Left cardiac atrium (tissue), 4 donors: ENCODE data around the gene EZR. TPM values are rescaled to one million over a fixed set of nuclear protein-coding genes. Genes with fewer than 3 reads are reported as not detected.
"Not testable (repeated sequence)": the region's sequence is repeated elsewhere in the genome, so short reads cannot be mapped to it uniquely, and the experiment has no call there.

Experiments
- ATAC-seq, 2 donors: fragments of 200-7000 bp; cut with Tn5 transposase; one replicate each; pipeline ENCODE4 v1.9.1; 2020; ENCODE audit warnings: mild to moderate bottlenecking in 2 of 2, moderate library complexity in 2 of 2
- DNase-seq: peaks from one replicate; pipeline ENCODE4 v3.0.0-alpha.2; 2020
- intact Hi-C, 2 donors: fragments of 100-400 bp; cut with DNase I; formaldehyde crosslinking; loops; one replicate each; pipeline versions ENCODE4 v1.14.1 to v1.15.1; 2022 to 2023
- total RNA-seq, 2 donors: library from RNA; stranded (reverse); fragmentation: NEBNext Ultra II Directional; extraction: Animal tissue kit (Norgen Biotek cat#: 25700); gene quantifications; one replicate each; pipeline ENCODE4 v1.2.1, GENCODE V29; 2021
- donor health status: DM: no; HTN: yes; CAD: no.
- donor health status: DM: no; HTN: yes; CAD: no; lungs with severe emphysema.
- donor health status: DM: yes; HTN: yes; CAD: no.
- donor health status: Dilated cardiomyopathy.

Gene EZR
- total RNA-seq, 2 donors from 2014 or later = 140 to 217 TPM

GRCh38 chr6:158825038-158825950 is 6.1 kb upstream of the EZR start:
- no peak for DNase-seq
- intact Hi-C loops = no loop called here
- ATAC-seq = peak; percentile 51 to 53

- ATAC-seq, DNase-seq, intact Hi-C loops: not testable (repeated sequence)
Measured at GRCh38 chr6:158823616-158824015, 4.4 kb upstream of the EZR start.

- no peak for ATAC-seq
- DNase-seq = no peak
- intact Hi-C loops = loop anchor here in 1 of 2 donors (5.0 kb wide), 1 partner anchor 113 kb away; no protein-coding TSS in a partner anchor
Measured at GRCh38 chr6:158819977-158820622, 932 bp upstream of the EZR start.

- intact Hi-C loops = loop anchor here in 1 of 2 donors (5.0 kb wide), 1 partner anchor 111 kb away; no protein-coding TSS in a partner anchor
- peak; percentile 75 for DNase-seq
- ATAC-seq = peak; percentile 41 to 54
Measured at GRCh38 chr6:158818581-158819212, 471 bp downstream of the EZR start.

GRCh38 chr6:158817728-158818580 is 1.2 kb downstream of the EZR start:
- intact Hi-C loops = loop anchor here in 1 of 2 donors (5.0 kb wide), 1 partner anchor 111 kb away; no protein-coding TSS in a partner anchor
- ATAC-seq (peak; percentile 84 to 86), DNase-seq (peak; percentile 88)

GRCh38 chr6:158816803-158817727 is 2.1 kb downstream of the EZR start:
- intact Hi-C loops = loop anchor here in 1 of 2 donors (5.0 kb wide), 1 partner anchor 110 kb away; no protein-coding TSS in a partner anchor
- peak; percentile 20 to 21 for ATAC-seq
- peak; percentile 69 for DNase-seq

DNA sequence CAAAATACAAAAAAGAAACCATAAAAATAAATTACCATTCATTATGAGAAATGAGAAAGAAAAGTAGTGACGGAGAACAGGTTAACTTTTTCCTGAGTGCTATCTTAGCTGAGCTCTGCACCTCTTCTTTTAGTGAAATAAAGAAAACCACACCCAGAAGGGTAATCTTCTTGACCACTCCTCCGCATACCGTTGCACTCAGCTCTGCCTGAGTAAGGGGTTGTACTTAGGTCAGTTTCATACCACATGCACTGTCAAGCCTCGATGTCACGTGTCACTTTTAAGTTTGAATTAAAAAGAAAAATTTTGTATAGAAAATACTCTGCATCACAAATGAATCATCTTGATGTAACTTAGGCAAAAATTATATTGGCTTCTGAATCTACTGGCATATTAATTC is 2.8 kb downstream of the EZR start:
- no peak for ATAC-seq
- intact Hi-C loops = loop anchor here in 1 of 2 donors (5.0 kb wide), 1 partner anchor 109 kb away; no protein-coding TSS in a partner anchor
- no peak for DNase-seq

GRCh38 chr6:158815907-158816306 is 3.3 kb downstream of the EZR start:
- intact Hi-C loops = loop anchor here in 1 of 2 donors (5.0 kb wide), 1 partner anchor 109 kb away; no protein-coding TSS in a partner anchor
- no peak for DNase-seq
- ATAC-seq = no peak

DNA sequence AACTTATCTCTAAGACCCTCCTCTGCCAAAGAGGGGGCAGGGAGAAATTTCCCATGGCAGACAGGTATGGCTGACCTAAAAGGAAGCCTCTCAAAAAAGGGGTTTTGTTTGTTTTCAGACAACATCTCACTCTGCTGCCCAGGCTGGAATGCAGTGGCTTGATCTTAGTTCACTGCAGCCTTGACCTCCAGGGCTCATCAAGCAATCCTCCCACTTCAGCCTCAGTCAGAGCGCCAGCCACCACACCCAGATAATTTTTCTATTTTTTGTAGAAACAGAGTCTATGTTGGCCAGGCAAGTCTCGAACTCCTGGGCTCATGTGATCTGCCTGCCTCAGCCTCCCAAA is 3.8 kb downstream of the EZR start:
- ATAC-seq = no peak
- intact Hi-C loops = loop anchor here in 1 of 2 donors (5.0 kb wide), 1 partner anchor 108 kb away; no protein-coding TSS in a partner anchor

GRCh38 chr6:158813032-158813431 is 6.1 kb downstream of the EZR start:
- intact Hi-C loops = no loop called here
- ATAC-seq (no peak), DNase-seq (no peak)

More for the DNA sequence above, 3.8 kb downstream of the EZR start:
- DNase-seq = no peak

GRCh38 chr6:158812611-158813010 is 6.6 kb downstream of the EZR start:
- intact Hi-C loops = no loop called here

GRCh38 chr6:158810155-158811095 is 8.7 kb downstream of the EZR start:
- no peak for ATAC-seq
- intact Hi-C loops = no loop called here
- no peak for DNase-seq

More at GRCh38 chr6:158812611-158813010, 6.6 kb downstream of the EZR start:
- peak in 1 of 2 donors; percentile 9 for ATAC-seq
- DNase-seq = no peak

DNA sequence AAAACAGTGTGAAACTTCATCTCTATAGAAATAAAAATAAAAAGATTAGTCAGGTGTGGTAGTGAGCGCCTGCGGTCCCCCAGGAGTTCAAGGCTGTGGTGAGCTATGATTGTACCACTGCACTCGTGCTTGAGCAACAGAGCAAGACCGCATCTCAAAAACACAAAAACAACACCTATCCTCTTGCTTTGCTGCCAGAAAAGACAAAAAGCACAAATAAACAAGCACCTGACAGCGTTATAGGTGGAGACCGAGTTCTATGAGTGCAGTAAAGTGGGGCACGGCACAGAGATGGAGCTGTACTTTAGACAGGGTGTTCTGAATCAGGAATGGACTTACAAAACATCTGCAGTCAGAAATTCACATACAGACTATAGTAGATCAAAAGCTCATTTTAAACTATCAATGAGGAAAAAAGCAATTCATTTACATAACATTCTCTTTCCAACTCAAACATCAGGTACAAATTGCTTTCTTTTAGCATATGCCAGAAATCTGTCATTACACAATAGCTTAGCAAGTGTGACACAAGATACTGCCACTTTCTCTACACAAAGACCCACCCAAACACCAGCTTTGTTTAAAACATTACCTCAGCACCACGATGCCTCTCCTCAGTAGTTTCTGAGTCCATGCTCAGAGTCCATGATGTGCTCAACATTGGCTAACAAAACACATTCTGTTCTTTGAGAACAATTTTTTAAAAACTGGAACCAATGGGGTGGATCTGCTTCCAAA is 10.1 kb downstream of the EZR start:
- ATAC-seq (no peak), DNase-seq (no peak)
- intact Hi-C loops = no loop called here

DNA sequence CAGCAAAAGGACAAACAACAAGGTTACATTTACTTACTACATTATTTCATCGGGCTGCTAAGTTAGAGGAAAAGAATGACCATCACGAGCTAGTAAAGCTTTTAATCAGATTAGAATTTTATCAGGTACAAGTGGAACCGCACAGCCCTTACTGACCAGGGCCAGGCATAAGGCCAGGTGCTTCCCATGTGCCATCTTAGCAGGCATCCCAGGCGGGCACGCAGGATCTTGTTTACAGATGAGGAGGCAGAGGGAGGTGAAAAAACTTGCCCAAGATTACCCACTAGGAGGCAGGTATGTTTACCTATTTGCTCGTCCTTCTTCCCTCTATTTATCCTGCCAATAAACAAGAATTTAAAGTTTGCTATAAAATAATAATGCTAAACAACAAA is 10.7 kb downstream of the EZR start:
- ATAC-seq (no peak), DNase-seq (no peak)
- intact Hi-C loops = no loop called here

DNA sequence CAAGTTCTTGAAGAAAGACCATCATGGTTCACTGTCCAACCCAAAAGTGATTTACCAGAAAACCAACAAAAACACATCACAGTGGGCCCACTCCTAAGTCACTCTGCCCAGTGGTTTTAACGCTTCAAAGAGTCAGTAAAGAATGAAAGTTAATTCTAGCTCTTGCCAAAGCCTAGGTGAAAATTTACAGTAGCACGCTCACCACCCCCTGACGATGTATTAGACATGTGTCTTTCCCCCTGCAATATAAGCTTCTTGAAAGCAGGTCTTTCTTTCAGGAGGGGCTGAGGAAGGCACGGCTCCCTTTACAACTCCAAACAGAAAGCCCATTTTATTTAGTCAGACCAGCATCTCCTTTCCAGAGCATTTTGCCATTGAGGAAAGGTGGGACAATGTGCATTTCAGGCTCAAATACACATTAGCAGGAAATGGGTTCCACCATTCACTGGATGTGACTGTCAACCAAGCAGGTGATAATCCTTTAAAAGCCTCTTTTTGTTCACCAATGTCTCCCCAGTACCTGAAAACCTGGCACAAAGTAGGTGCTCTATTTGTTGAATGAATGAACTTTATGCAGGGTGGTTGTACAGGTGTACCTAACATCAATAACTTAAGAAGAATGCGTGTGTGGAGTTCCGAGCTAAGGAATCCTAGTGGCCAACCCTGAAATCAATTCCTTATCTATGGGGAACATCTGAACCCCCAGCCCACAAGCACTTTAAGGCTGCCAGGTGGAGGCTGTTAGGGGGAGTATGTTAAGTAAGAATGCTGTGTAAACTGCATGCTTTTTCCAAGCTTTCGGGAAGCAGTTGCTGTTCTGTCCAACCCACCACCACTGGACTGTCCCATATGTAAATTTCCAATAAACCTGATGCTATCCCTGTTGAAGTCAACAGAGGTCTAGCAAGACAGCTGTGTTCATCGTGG is 11.4 kb downstream of the EZR start:
- DNase-seq (no peak), ATAC-seq (no peak)
- intact Hi-C loops = no loop called here
